NT2/D1 (cell line): Measurements from ENCODE around the gene ZNRF1.

ENCODE experiments used
- SUZ12 ChIP-seq: IDR thresholded peaks from 2 replicates; pipeline ENCODE4 v1.6.1; 2011; ENCODE audit not compliant: insufficient read length, insufficient read depth; ENCODE audit errors: extremely low read depth
- YY1 ChIP-seq: IDR thresholded peaks from 2 replicates; pipeline ENCODE4 v1.6.1; 2011; ENCODE audit not compliant: insufficient read length, insufficient read depth
- ZNF274 ChIP-seq: IDR thresholded peaks from 2 replicates; pipeline ENCODE4 v1.6.1; 2011; ENCODE audit warnings: mild to moderate bottlenecking, low read depth, low read length

GRCh38 chr16:75019007-75019406 lies 20.2 kb downstream of the ZNRF1 start:
- TF ChIP-seq SUZ12 (no peak), YY1 (no peak), ZNF274 (no peak)
